SK-N-SH (cell line): ENCODE results near the gene TBL2. TPM values are rescaled to one million over a fixed set of nuclear protein-coding genes. Genes with fewer than 3 reads are reported as not detected.

ENCODE experiments used
- CTCF ChIA-PET: fragments of 300-600, 350-600 bp; formaldehyde crosslinking; extraction: SDS; loops from one replicate; lab custom pipeline; 2021; lab: Yijun Ruan, JAX
- POLR2A ChIA-PET: fragments of 350-600 bp; sonication (Branson Sonifier 250); formaldehyde crosslinking; extraction: SDS; loops from one replicate; lab custom pipeline; 2020; ENCODE audit warnings: antibody characterized with exemption, inconsistent platforms; lab: Yijun Ruan, JAX
- DNase-seq: peaks from one replicate; pipeline ENCODE4 v3.0.0; 2012
- H2AFZ ChIP-seq: fragments of 200-600 bp; sonication (generic); 2 replicates; pipeline ENCODE4 v1.8.1; 2016; ENCODE audit warnings: antibody characterized with exemption, mild to moderate bottlenecking, low read depth
- H3F3A ChIP-seq: fragments of 200-600 bp; sonication (generic); replicated peaks from 2 replicates; pipeline ENCODE3; 2016; ENCODE audit warnings: antibody characterized with exemption, mild to moderate bottlenecking; ENCODE audit not compliant: insufficient read depth
- H3K27ac ChIP-seq, 2 experiments: fragments of 200-500 bp in 1 of 2; fragments of 200-600 bp in 1 of 2; sonication (Bioruptor generic) in 1 of 2; sonication (generic), shearing (Covaris generic) in 1 of 2; 2 replicates each; pipeline versions ENCODE4 v1.5.1 to v1.6.1; 2014 to 2016; ENCODE audit warnings: low read depth in 2 of 2, inconsistent platforms in 1 of 2, low read length in 1 of 2, mild to moderate bottlenecking in 1 of 2, mixed read lengths in 1 of 2
- H3K27me3 ChIP-seq: fragments of 200-600 bp; sonication (generic), shearing (Covaris generic); 2 replicates; pipeline ENCODE4 v1.6.1; 2016; ENCODE audit warnings: mixed run types; ENCODE audit not compliant: insufficient read depth
- H3K36me3 ChIP-seq, 2 experiments: fragments of 200-500 bp in 1 of 2; fragments of 200-600 bp in 1 of 2; sonication (Bioruptor generic) in 1 of 2; sonication (generic) in 1 of 2; replicated peaks in 1 of 2; 2 replicates each; pipeline versions ENCODE3 to v1.5.1; 2014 to 2016; ENCODE audit warnings: low read length in 1 of 2, mild to moderate bottlenecking in 1 of 2; ENCODE audit not compliant: insufficient read depth in 2 of 2, control insufficient read depth in 1 of 2
- H3K4me1 ChIP-seq, 2 experiments: fragments of 200-500 bp in 1 of 2; fragments of 200-600 bp in 1 of 2; sonication (Bioruptor generic) in 1 of 2; sonication (generic), shearing (Covaris generic) in 1 of 2; 2 replicates each; pipeline versions ENCODE4 v1.5.1 to v1.6.1; 2014 to 2016; ENCODE audit warnings: low read depth in 1 of 2, low read length in 1 of 2, mixed run types in 1 of 2; ENCODE audit not compliant: insufficient read depth in 2 of 2, control insufficient read depth in 1 of 2
- H3K4me2 ChIP-seq: fragments of 200-600 bp; sonication (generic), shearing (Covaris generic); 2 replicates; pipeline ENCODE4 v1.6.1; 2017; ENCODE audit warnings: mixed run types
- H3K4me3 ChIP-seq, 2 experiments: fragments of 200-500 bp in 1 of 2; fragments of 200-600 bp in 1 of 2; sonication (Bioruptor generic) in 1 of 2; sonication (generic), shearing (Covaris generic) in 1 of 2; 2 replicates each; pipeline versions ENCODE4 v1.5.1 to v1.8.1; 2014 to 2016; ENCODE audit warnings: low read depth in 2 of 2, inconsistent platforms in 1 of 2, low read length in 1 of 2, mild to moderate bottlenecking in 1 of 2, mixed read lengths in 1 of 2, moderate library complexity in 1 of 2
- H3K79me2 ChIP-seq: fragments of 200-600 bp; sonication (generic); 2 replicates; pipeline ENCODE4 v1.8.1; 2017; ENCODE audit warnings: mild to moderate bottlenecking; ENCODE audit not compliant: insufficient read depth
- H3K9ac ChIP-seq: fragments of 200-600 bp; sonication (generic); 2 replicates; pipeline ENCODE4 v1.6.1; 2017; ENCODE audit warnings: mixed run types
- H3K9me2 ChIP-seq: fragments of 200-600 bp; sonication (generic); 2 replicates; pipeline ENCODE4 v1.6.1; 2017; ENCODE audit warnings: mixed run types
- H3K9me3 ChIP-seq: fragments of 200-600 bp; sonication (generic); 2 replicates; pipeline ENCODE4 v1.6.1; 2017; ENCODE audit warnings: mixed run types, mild to moderate bottlenecking, moderate library complexity
- H4K20me1 ChIP-seq: fragments of 200-600 bp; sonication (generic); 2 replicates; pipeline ENCODE4 v1.6.1; 2017; ENCODE audit warnings: mild to moderate bottlenecking, mixed run types; ENCODE audit not compliant: insufficient read depth
- FOXJ3 ChIP-seq: sonication (generic); formaldehyde crosslinking; IDR thresholded peaks from 2 replicates; pipeline ENCODE4 v1.5.1; 2020; ENCODE audit warnings: mild to moderate bottlenecking, missing genetic modification reagents
- JUND ChIP-seq: IDR thresholded peaks from 2 replicates; pipeline ENCODE4 v1.4.0; 2012
- MEF2A ChIP-seq: IDR thresholded peaks from 2 replicates; pipeline ENCODE4 v1.4.0; 2012; ENCODE audit warnings: low read depth, borderline replicate concordance
- SMC3 ChIP-seq: IDR thresholded peaks from 2 replicates; pipeline ENCODE4 v1.6.1; 2012; ENCODE audit warnings: low read depth, low read length, improper control_type of control experiment
- TCF12 ChIP-seq: IDR thresholded peaks from 2 replicates; pipeline ENCODE4 v1.4.0; 2012
- TEAD4 ChIP-seq: IDR thresholded peaks from 2 replicates; pipeline ENCODE4 v1.4.0; 2012; ENCODE audit warnings: mild to moderate bottlenecking, borderline replicate concordance; ENCODE audit not compliant: insufficient read depth
- ZBTB33 ChIP-seq: IDR thresholded peaks from 2 replicates; pipeline ENCODE4 v1.4.0; 2012; ENCODE audit warnings: low read depth, borderline replicate concordance
- WGBS: methylation state at CpG from one replicate; pipeline ENCODE4 v1.1.6; 2017; ENCODE audit warnings: low lambda C conversion rate; 5-methylcytosine and 5-hydroxymethylcytosine counted together
- polyA plus RNA-seq, 3 experiments: library from polyadenylated mRNA; depleted of rRNA; stranded (reverse); fragments of >200 nt; gene quantifications; 2 replicates each; pipeline ENCODE4 v1.2.3, GENCODE V29; 2012
- TF ChIP-seq, protein P1 (sequence below): fragments of 200-600 bp; sonication (generic); IDR thresholded peaks from 2 replicates; pipeline ENCODE4 v1.6.1; 2017; ENCODE audit warnings: antibody characterized with exemption, mild to moderate bottlenecking, moderate library complexity

TBL2 gene
- polyA plus RNA-seq, 1 of the 3 experiments (the other 2 are of a cell fraction) = 63.6 TPM

- DNase-seq = no peak
- Histone ChIP-seq H3K4me1 (no peaks in the 10 kb centered on the region), H3K36me3 (peaks cover 17 to 67% of the 10 kb centered on the region in 2 experiments), H3K79me2 (peaks cover 100% of the 10 kb centered on the region), H3K9ac (no peak overlapping the region), H3K4me3 (no peak overlapping the region), H2AFZ (no peak overlapping the region), H3K4me2 (no peak overlapping the region)
- 96% methylated on average over 9 of the region's 9 CpGs for WGBS
- POLR2A ChIA-PET = interaction anchor here (1.2 to 2.1 kb wide), 3 partner anchors 9 to 25 kb away, joined by 3 to 6 read pairs (median 5); partner anchors contain the start of gene BAZ1B
- TF ChIP-seq MEF2A (no peak), FOXJ3 (CRISPR knock-in tag) (no peak), ZBTB33 (no peak), TCF12 (no peak)
- TF ChIP-seq, all 33 proteins: peak for 0
- Histone ChIP-seq H3K9me3 (no peaks in the 10 kb centered on the region), H3F3A (peaks cover 18% of the 10 kb centered on the region), H4K20me1 (peaks cover 54% of the 10 kb centered on the region), H3K27ac (no peak overlapping the region), H3K9me2 (no peaks in the 10 kb centered on the region), H3K27me3 (no peaks in the 10 kb centered on the region)
- CTCF ChIA-PET = interaction anchor here (0.7 to 1.6 kb wide), 4 partner anchors 9 to 154 kb away, joined by 3 to 4 read pairs (median 4); no protein-coding TSS in a partner anchor
Observed at GRCh38 chr7:73547841-73548240, 30.5 kb downstream of the TBL2 start.

- H3K9me2 ChIP-seq = no peaks in the 10 kb centered on the region
- no peaks in the 10 kb centered on the region for H3K4me1 ChIP-seq
- WGBS = 98% methylated on average over 2 of the region's 2 CpGs
- H2AFZ ChIP-seq = no peak overlapping the region
- peaks cover 28 to 64% of the 10 kb centered on the region in 2 experiments for H3K36me3 ChIP-seq
- POLR2A ChIA-PET = interaction anchor here (1.1 kb wide), 1 partner anchor 22 kb away, joined by 3 read pairs; the partner anchor contains the start of gene BAZ1B
- peaks cover 89% of the 10 kb centered on the region for H3K79me2 ChIP-seq
- peaks cover 12% of the 10 kb centered on the region for H3F3A ChIP-seq
- no peak overlapping the region for H3K4me3 ChIP-seq
- H3K27me3 ChIP-seq = no peaks in the 10 kb centered on the region
- no peak overlapping the region for H3K9ac ChIP-seq
- no peak for TF ChIP-seq JUND
- TF ChIP-seq TEAD4 = no peak
- TF ChIP-seq, protein P1, sequence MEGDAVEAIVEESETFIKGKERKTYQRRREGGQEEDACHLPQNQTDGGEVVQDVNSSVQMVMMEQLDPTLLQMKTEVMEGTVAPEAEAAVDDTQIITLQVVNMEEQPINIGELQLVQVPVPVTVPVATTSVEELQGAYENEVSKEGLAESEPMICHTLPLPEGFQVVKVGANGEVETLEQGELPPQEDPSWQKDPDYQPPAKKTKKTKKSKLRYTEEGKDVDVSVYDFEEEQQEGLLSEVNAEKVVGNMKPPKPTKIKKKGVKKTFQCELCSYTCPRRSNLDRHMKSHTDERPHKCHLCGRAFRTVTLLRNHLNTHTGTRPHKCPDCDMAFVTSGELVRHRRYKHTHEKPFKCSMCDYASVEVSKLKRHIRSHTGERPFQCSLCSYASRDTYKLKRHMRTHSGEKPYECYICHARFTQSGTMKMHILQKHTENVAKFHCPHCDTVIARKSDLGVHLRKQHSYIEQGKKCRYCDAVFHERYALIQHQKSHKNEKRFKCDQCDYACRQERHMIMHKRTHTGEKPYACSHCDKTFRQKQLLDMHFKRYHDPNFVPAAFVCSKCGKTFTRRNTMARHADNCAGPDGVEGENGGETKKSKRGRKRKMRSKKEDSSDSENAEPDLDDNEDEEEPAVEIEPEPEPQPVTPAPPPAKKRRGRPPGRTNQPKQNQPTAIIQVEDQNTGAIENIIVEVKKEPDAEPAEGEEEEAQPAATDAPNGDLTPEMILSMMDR = no peak
- no peak for TF ChIP-seq SMC3
- H3K4me2 ChIP-seq = no peak overlapping the region
- peaks cover 44% of the 10 kb centered on the region for H4K20me1 ChIP-seq
- H3K9me3 ChIP-seq = no peaks in the 10 kb centered on the region
- no peak for DNase-seq
- no peak overlapping the region for H3K27ac ChIP-seq
- CTCF ChIA-PET = interaction anchor here (0.6 to 1.4 kb wide), 2 partner anchors 13 to 81 kb away, joined by 3 to 4 read pairs; no protein-coding TSS in a partner anchor
Observed at GRCh38 chr7:73544678-73545077, 33.7 kb downstream of the TBL2 start.
